HG02885 (cell line): ENCODE measurements around the gene HIPK4.
"Not testable (repeated sequence)": the region's sequence is repeated elsewhere in the genome, so short reads cannot be mapped to it uniquely, and the experiment has no call there.

Experiments used
- ATAC-seq: cut with Tn5 transposase; IDR thresholded peaks from one replicate; pipeline ENCODE4 v1.9.1; 2021; ENCODE audit warnings: mild to moderate bottlenecking; ENCODE audit not compliant: unreplicated experiment, poor library complexity

HIPK4 gene

DNA sequence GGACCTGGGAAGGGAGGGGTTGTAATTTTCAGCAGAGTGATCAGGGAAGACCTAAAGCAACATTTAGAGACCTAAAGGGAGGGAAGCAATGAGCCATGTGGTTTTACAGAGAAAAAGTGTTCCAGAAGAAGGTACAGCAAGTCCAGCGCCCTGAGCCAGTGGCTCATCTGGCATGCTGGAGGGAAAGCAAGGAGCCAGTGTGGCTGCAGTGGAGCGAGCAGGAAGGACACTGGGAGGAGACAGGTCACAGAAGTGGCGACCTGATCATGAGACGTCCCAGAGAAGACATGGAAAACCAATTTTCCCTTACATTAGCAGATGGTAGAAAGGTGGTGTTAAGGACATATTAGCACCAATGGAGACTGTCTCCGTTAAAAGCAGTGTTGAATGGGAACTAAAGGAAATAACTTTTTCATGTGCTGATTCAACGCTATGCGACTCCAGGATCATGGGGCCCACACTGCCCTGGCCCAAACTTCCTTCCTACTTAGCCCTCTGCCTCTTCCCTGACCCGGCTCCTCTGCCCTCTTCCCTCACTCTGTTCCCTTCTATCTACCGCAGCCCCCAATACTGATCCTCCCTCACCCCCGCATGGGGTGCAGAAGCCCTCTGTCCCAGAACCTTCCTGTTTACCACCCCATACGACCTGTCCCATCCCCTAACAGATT, 47.2 kb downstream of the HIPK4 start:
- ATAC-seq: no peak

DNA sequence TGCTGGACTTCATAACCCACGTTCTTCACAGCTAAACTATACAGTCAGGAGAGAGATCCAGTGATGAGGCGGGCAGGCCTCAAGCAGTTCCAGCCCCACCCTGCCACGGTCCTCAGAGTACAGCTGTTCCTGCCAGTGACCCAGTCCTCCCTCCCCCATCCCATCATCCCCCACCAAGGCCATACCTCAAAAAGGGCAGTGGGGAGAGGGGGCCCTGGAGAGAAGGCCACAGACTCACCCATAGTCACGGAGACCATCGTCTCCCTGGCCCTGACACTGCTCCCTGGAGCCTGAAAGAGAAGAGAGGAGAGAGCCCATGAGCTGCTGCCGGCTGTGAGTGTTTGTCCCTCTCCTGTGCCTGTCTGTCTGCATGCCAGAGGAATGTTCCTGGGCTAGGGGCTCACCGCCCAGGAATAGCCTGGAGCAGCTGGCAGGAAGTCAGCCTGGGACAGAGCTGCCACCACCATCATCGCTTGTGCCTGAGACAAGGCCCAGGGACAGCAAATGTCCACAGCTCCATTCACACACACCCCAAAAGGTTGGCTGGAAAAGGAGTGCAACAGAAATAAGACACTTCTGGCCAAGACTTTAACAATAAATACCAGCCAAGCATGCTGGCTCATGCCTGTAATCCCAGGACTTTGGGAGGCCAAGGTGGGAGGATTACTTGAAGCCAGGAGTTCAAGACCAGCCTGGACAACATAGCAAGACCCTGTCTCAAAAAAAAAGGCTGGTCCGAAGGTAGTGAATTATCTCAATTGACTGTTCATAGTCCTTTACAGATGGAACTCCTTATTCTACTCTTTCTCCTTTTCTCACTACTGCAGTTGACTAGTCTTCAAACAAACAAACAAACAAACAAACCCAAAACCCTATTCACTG, 48.1 kb downstream of the HIPK4 start:
- no peak for ATAC-seq

DNA sequence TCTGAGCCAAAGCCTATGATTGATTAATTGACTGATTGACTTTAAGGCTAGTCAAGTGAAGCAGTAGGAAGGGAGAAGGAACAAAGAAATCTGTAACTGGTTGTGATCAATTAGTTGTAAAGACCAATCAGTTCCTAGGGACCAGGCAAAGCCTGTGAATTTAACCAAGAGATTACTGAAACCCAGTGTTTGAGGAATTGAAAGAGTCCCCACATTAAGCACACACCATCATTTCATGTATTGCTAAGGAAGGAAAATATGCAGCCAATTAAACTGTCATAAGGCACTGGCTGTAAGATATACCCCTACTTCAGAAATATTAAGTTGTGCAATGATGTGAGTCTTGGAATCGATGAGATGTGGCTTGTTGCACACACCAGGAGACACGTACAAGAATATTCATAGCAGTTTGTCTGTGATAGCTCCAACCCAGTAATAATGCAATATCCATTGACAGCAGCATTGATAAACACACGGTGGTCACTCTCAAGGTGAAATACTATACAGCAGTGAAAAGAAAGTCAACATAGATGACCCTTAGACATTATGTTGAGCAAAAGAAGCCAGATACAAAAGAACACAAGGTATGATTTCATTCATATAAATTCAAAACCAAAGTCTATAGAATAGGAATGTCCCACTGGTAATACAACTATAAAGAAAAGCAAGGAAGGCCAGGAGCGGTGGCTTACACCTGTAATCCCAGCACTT, 50.8 kb downstream of the HIPK4 start:
- ATAC-seq: no peak

DNA sequence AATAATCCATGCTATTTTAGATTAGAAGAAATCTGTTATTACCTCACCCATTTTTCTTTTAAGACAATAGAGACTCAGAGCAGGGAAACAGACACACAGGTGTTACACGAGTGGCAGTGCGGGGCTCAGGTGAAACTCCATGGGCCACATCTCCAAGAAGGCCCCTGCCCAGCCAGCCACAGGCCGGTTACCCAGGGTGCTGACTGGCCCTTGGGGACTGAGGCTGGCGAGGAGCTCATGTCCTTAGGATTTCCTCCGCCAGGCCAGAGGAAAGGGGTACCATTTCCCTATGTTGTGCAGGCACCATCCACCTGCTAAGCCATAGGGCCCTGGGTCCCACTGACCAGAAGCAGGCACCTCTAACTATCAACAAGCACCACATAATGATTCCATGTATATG, 52.4 kb downstream of the HIPK4 start:
- ATAC-seq: no peak

DNA sequence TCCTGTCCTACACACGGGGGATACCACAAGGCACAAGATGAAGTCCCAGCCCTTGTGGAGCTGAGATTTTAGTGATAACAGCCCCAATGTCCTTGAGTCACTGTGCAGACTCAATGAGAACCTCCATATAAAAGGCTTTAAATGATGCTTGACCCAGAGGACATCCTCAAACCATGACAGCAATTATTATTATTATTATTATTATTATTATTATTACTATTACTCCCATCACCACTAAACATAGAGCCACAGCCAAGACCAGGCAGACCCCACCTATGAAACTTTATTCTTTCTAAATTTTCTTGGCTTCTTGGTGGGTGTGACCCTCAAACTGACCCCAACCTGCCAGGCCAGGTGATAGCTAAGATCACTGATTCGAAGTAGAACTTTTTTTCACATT, 52.9 kb downstream of the HIPK4 start:
- ATAC-seq: no peak

DNA sequence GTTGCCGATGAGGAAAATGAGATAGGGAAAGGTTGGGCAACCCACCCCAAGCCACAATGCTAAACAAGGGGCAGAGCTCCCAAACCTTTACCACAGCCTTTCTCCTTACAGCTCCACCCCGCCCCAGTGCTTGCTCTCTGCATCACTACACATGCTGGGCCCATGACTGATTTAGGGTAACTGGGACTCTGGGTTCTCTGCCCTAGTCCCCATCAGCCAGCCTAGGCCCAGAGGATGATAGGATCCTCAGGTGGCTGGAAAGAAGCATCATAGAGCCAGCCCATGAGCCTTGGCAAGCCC, 53.4 kb downstream of the HIPK4 start:
- no peak for ATAC-seq

- ATAC-seq: no peak
These were observed 54.0 kb downstream of the HIPK4 start for GRCh38 chr19:40335855-40336600.

DNA sequence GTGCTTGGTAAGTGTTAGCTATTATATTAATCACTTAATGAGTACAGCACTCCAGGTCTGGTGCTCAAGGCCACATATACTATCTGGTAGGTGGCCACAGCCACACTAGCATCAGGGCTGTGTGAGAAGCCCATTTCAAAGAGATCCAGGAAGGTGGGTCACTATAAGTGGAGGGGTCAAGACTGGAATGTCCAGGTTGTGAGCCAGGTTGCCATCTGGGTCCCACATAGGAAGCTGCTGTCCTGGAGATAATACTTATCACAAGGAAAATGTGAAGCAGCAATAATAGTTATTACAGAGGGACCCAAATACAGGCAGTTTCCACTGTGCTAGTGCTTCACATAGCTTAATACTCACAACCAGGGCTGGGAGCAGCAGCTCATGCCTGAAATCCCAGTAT, 54.9 kb downstream of the HIPK4 start:
- ATAC-seq: no peak

DNA sequence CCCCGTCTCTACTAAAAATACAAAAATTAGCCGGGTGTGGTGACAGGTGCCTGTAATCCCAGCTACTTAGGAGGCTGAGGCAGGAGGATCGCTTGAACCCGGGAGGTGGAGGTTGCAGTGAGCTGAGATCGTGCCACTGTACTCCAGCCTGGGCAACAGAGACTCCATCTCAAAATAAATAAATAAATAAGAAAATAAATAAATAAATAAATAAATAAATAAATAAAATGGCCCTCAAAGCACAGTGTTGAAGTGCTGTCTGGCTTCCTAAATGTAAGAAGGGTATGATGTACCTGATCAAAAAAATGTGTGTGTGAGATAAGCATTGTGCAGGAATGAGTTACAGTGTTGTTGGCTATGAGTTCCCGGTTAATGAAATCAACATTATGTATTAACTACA, 56.9 kb downstream of the HIPK4 start:
- not testable (repeated sequence) for ATAC-seq

DNA sequence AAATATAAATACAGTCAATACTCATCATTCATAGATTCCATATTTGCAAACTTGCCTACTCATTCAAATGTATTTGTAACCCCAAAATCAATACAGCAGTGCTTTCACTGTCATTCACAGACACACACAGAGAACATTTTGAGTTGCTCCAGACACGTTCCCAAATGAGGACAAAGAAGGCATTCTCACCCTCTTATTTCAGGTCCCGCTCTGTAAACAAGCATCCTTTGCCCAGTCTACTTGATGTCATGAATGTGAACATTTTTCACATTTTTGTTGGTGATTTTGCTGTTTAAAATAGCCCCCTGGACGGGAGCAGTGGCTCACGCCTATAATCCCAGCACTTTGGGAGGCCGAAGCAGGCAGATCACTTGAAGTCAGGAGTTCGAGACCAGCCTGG, 57.3 kb downstream of the HIPK4 start:
- ATAC-seq: no peak

DNA sequence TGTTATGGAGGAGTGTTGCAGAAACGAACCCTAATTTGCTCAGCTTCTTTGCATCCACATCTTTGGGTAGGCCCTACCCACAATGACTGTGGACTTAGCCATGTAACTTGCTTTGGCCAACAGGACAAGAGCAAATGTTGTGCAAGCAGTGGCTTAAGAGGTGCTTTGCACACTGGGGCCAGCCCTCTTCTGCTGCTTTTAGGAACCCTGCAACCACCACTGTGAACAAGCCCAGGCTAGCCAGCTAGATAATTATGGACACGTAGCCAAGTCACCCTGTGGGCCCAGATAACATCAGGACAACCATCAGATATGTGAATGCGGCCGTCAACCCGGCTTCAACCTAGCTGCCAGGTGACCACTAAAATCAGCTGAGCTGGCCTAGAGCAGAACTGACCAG, 58.9 kb downstream of the HIPK4 start:
- no peak for ATAC-seq
